HG03558 (cell line): ENCODE measurements around the gene LOXL3.

Experiments
- ATAC-seq: cut with Tn5 transposase; IDR thresholded peaks from one replicate; pipeline ENCODE4 v1.9.1; 2021; ENCODE audit warnings: moderate number of reproducible peaks; ENCODE audit not compliant: unreplicated experiment; ENCODE audit errors: extremely low read depth

LOXL3 gene, protein sequence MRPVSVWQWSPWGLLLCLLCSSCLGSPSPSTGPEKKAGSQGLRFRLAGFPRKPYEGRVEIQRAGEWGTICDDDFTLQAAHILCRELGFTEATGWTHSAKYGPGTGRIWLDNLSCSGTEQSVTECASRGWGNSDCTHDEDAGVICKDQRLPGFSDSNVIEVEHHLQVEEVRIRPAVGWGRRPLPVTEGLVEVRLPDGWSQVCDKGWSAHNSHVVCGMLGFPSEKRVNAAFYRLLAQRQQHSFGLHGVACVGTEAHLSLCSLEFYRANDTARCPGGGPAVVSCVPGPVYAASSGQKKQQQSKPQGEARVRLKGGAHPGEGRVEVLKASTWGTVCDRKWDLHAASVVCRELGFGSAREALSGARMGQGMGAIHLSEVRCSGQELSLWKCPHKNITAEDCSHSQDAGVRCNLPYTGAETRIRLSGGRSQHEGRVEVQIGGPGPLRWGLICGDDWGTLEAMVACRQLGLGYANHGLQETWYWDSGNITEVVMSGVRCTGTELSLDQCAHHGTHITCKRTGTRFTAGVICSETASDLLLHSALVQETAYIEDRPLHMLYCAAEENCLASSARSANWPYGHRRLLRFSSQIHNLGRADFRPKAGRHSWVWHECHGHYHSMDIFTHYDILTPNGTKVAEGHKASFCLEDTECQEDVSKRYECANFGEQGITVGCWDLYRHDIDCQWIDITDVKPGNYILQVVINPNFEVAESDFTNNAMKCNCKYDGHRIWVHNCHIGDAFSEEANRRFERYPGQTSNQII

DNA sequence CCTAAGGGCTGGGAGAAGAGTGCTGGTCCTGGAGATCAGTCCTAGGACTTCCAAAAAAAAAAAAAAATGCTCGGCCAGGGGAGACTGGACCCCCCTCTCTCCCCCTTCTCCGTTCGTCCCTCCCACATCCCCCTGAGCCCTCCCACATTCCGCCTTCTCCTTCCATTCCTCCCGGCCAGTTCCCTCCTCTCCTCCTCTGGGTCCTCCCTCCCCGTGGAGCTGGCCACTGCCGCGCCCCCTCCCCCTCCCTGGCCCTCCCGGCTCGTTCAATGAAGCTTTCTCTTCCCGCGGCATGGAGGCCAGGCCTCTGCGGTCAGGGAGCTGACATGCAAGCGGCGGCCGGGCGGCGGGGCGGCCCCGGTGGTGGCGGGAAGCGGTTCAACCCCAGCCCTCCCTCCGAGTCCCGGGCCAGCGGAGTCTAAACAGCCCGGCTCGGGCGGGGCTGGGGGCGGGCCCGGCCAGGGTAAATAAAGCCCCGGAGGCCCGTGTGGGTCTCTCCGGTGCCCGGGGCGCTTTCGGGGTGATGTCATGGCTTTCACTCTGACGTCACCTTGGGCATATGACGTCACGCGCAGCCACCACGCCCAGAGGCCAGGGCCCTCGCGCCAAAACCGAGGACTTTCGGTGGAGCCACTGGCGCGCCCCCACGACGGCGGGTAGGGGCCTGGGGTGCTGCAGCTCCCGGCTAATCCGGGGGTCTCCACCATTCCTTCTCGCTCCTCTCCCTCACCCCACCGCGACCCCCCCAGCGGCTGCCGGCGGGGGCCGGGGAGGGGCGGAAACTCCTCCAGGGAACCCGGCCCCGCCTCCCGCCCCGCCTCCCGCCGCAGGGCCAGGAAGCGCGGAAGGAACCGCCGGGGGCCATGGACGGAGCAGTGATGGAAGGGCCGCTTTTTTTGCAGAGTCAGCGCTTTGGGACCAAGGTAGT lies at the start of gene LOXL3, which contains the start of gene DOK1:
LOXL3 (minus strand) TSS at position 51 of the 928 bp plus-strand sequence. CDS start 1,308 bp downstream, outside the sequence.
DOK1 (plus strand) TSS at position 829 of the 928 bp plus-strand sequence; CDS start at position 864, 35 bp downstream.
- ATAC-seq, result peak; percentile 24

DNA sequence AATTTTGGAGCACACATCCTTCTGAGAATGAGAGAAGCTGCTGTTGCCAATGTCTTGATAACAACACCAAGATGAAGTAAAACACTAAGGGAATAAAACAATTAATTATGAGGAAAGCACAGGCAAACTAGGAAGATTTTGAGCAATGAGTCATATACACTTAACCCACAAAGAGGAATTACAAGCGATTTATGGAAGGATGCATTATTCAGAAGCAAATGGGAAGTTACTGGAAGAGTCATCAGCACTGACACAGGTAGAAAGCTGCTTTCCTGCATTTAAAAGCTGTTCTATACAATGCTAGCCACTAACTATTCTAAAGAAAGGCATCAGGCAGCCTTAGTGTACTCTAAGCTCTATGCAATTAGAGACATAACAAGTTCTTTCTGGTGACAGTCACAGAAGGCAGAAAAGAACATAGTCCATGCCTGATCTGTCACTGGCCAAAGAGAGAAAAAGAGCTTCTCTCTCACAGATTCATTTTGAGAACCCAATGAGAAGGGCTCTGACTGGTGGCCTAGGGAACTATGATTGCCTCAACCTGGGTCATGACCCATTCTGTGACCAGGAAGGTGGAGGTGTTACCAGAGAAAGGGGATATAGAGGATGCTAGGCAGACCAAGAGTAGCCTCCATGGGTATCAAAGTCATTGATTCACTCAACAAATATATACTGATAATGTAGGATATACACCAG lies 49.0 kb upstream of the LOXL3 start:
- no peak for ATAC-seq

DNA sequence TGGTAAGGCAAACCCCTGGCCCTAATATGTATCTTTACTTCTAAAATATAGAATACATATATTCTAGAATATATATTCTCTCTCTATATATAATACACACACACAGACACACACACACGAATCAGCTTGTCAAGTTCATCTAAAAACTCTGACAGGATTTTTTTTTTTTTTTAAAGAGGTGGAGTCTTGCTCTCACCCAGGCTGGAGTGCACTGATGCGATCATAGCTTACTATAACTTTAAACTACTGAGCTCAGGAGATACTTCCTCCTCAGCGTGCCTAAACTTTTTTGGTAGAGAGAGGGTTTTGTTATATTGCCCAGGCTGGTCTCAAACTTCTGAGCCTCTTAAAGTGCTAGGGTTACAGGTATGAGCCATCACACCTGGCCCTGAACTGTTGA lies 45.9 kb upstream of the LOXL3 start:
- ATAC-seq, result no peak

DNA sequence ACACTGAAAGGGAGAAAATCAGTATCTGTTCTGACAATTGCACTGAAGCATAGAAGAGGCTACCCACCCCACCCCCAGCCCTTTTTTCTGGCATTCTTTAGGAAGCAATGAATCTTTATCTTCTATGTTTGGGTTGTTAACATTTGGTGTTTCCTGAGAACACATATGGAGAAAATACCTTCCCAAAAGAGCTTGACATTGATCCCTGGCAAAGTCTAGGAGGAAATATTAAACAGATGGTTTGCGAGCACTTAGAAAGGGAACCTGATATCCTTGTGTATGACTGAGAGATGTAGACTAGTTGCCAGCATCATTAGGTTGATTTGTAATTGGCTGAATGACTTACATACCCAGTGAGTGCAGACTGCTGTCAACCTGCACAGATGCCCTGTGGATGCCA lies 43.7 kb upstream of the LOXL3 start:
- ATAC-seq, result no peak

DNA sequence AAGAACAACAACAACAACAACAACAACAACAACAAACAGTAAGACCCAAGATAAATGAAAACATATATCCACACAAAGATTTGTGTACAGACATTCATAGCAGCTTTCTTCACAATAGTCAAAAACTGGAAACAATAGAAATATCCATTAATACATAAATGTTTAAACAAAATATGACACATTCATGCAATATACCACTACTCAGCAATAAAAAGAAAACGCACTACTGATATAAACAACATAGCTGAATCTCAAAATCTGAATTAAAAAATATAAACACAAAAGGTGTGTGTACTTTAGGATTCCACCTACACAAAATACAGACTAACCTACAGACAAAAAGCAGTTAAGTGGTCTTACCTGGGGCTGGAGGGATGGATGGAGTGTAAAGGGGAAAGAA lies 42.8 kb upstream of the LOXL3 start:
- ATAC-seq, result no peak

DNA sequence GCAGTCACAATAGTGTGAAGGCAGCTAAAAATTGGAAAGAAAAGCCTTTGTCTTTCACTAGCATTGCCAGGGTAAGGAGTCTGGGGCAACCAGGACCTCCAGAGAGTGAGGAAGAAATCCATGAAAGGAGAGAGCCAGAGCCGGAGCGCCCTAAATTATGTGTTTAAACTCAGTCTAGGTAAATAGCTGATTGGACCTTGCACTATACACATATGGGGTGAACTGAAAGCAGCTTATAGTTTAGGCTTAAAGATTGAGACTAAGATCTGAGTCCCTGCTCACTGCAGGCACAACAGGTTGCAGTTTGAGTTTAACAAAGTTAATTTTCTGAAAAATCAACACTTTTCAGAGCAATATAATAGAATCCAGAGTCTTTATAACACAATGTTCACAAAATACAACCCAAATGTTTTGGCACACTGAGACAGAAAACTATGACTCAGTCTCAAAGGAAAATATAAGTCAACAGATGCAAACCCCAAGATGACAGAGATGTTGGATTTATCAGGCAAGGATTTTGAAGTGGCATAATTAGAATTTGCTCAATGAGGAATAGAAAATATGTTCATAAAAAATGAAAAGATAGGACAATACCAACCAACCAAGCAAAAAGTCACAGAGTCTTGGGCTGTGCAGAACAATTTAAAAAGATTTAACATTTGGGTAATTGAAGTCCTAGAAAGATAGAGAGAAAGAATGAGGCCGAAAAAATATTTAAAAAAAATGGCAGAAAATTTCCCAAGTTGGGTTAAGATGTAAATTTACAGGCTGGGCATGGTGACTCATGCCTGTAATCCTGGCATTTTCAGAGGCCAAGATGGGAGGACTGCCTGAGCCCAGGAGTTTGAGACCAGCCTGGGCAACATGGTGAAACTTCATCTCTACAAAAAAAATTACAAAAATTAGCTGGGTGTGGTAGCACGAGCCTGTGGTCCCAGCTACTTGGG lies 40.4 kb upstream of the LOXL3 start:
- no peak for ATAC-seq

DNA sequence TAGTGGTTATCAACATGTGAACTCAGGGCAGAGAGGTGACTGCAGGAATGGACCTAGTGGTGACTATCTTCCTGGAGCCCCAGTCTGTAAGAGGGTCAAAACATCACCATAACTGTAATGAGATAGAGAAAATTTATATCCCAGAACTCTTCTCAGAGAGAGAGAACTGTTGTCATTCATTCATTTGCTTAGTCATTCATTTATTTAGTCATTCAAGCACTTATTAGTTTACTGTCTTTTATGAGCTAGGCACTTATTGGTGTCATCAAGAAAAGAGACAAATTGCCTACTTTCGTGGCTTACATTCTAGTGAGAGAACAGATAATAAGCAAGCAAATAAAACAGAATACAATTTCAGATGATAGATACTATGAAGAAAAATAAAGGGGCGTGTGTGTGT lies 34.9 kb upstream of the LOXL3 start:
- no peak for ATAC-seq

DNA sequence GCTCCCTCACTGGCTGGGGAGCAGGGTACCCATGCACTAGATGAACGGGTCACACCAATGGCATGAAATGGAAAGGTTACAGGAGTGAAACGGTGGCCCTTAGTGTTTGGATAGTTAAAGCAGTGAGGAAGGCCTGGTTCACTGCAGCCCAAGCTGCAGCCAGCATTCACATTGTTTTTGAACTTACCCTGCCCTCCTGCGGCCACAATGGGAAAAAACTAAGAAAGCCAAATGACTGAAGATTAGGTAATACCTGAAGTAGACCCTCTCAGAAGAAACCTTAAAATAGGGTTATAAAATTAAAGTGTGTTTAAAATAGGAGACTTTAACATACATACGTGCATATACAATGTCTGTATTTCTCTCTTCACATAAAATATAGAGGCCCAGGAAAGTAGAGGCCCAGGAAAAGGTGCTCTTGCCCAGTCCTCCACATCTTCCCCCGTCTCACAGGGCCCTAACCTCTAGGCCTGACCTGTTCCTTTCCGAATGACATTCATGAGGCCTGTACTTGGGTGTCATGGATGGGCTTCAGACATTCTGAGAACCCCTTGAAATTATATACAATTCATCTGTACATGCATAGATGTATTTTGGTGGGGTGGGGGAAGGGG lies 34.0 kb upstream of the LOXL3 start:
- no peak for ATAC-seq

DNA sequence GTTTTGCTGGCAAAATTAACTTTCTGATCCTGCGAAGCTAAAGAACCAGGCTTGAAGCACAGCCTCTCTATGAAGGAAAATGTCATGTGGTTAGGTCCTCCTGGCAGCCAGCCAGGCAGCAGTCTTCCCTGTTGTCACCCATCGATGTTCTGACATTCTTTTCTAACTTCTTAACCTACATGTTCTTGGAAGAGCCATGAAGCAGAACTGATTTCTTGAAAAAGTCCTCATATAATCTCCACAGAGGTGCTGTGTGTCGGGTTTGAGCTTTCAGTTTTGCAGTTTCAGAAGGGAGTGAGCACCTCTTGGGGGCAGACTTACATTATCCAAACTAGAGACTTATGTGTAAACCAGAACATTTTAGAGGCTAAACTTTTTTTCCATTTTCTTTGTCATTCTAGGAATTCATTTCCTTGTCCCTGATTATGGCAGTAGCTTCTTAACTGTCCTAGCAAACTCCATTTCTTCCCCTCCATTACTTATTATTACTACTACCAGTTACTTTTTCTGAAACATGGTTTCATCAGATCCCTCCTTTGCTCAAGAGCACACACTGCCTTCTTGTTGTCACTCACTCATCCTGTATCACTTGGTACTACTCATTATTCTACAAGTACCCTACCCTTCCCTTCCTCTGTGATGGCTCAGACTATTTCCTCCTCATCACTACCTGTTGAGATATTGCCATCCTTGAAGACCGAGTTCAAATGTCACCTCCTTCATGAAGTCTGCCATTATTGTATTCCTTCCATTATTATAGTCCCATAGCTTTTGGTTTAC lies 31.9 kb upstream of the LOXL3 start:
- ATAC-seq, result no peak

DNA sequence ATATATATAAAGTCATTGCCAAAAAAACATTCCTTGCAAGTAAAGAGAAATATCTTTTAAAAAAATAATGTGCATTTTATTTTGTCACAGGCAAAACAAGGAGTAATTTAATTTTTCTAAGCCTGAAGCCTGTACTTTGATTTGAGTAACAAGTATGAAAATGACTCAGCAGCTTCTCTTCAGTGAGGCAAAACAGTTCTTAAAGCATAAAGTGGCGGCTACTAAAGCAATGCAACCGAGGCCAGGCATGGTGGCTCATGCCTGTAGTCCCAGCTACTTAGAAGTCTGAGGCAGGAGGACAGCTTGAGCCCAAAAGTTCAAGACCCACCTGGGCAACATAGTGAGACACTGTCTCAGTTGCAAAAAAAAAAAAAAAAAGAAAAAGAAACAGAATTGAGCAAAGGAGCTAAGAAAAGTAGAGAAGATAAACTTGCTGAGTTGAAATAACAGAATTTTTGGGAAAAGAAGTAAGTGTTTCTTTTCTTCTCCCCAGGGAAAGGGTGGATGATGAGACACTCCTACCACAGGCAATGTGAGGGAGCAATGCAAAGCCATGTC lies 30.4 kb upstream of the LOXL3 start:
- ATAC-seq, result no peak

DNA sequence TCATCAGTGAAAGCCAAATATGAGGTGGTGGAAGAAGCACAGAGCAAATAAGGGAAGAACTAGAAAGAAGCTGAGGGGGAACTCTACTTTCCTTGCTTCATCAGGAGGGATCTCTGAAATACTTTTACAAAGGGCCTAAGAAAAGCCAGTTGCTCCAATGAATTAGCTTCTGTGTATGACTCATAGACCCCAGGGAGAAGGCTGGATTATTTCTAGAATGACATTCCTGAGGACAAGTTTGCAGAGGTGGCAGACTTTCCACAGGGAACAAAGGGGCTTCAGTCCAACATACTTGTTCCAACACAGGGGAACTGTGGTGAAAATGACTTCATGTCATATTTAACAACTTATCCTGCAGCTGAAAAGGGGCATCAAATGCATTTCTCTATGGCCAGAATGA lies 29.8 kb upstream of the LOXL3 start:
- ATAC-seq, result no peak

DNA sequence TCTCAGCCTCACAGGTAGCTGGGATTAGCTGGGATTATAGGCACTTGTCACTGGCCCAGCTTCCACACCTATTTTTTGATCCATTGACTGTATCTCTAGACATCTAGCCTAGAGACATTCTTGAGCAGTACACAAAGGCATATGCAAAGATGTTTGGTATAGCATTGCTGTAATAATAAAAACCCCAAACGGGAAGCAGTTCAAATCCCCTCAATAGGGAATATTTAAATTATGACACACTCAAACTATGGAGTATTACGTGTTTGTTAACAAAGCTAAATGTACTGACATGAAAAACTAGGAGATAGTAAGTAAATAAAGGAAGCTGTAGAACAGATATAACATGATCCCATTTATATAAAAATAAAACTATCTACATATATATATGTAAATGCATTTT lies 28.4 kb upstream of the LOXL3 start:
- ATAC-seq, result no peak

DNA sequence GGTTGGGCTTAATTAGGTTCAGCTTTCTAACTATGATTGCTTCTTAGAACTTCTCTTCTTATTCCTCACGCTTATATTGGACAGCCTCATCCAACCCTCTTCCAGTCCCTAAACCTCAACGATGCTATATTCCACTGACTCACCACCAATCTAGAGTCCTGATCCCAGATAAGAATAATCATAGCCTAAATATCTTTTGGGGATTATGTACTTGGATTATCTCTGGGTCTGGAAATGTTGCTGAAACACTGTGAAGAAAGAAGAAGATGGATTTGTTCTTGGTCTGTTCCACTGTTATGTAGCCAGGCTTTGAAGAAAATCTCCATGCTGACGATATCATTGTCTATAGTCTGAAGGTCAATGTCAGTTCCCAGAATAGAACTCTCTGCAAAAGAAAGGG lies 27.7 kb upstream of the LOXL3 start:
- ATAC-seq, result no peak

DNA sequence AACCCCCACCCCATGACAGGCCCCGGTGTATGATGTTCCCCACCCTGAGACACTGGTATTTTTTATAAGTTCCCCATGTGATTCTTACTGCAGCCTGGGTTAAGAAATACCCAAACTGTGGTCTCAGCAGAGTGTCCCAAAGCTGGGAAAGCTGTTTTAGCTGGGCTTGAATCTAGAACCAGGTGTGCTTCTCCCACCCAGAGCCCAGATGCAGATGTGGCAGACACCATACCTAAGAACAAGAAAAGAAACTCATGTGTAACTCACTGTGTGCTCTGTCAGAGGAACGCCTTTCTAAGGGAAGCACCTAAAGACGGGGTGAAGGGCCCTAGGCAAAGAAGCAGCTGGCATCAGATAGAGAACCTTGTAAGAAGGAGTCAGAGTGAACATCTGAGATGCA lies 24.7 kb upstream of the LOXL3 start:
- no peak for ATAC-seq

DNA sequence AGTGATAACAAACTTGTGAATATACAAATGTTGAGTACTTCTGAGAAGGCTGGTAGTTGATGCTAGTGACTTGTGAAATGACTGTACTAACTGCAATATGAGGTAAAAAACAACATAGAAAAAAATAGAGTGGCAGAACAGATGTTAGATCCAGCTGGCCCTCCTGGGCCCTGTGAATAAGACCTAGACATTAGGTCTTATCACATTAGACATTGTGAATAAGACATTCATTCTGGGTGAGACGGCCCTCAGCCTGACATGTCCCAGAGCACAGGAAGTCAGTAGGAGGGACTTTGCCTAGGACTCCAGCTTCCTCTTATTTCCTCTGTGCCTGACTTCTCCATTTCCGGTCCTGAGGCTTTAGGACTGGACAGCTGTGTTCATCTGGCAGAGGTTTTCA lies 23.7 kb upstream of the LOXL3 start:
- no peak for ATAC-seq

DNA sequence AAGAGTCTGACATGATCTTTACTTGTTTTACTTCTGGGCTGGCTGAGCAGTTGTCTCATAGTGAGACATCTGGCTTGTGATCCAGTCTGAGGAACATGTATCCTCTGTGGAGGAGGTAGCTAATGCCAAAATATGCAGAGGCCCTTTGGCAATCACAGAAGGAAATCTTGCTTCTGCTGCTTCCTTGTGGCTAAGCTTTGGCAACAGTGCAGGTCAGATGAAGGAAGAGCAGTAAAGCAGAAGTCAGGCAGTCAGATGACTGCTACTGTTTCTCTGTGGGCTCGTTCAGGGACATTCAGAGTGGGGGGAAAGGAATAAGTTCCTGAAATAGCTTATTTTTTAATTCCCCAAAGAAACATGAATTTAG lies 23.1 kb upstream of the LOXL3 start:
- no peak for ATAC-seq

DNA sequence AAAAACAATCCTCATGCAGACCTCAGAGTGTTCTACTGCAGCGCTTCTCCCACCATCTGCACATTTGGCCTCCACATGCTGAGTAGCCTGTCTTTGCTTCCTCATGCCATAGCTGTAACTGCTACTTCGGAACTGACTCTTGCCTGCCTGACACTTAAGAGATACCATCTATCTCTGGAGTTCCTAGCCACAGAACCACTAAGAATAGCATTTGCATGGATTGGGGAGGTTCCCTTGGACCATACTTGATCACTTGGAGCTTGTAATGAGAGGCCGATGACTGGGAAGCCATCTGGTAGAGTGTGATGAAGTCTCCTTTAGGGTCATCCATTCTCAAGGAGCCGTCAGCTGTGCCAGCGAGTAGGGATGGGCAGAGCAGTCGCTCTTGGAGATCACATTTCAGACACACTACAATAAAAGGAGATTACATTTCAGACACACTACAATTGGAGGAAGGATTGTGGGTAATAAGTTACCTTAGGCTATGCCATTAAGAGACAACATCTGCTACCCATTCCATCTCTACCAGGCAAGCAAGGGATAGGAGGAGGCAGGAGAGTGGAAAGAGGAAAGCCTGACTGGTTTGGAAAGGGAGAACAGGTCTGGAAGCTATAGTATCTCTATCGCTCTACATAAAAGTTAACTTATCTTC lies 22.6 kb upstream of the LOXL3 start:
- ATAC-seq, result no peak
